NT2/D1 (cell line): ENCODE data around the gene ARMH1.

Source experiments
- SUZ12 ChIP-seq: IDR thresholded peaks from 2 replicates; pipeline ENCODE4 v1.6.1; 2011; ENCODE audit not compliant: insufficient read length, insufficient read depth; ENCODE audit errors: extremely low read depth
- YY1 ChIP-seq: IDR thresholded peaks from 2 replicates; pipeline ENCODE4 v1.6.1; 2011; ENCODE audit not compliant: insufficient read length, insufficient read depth

DNA sequence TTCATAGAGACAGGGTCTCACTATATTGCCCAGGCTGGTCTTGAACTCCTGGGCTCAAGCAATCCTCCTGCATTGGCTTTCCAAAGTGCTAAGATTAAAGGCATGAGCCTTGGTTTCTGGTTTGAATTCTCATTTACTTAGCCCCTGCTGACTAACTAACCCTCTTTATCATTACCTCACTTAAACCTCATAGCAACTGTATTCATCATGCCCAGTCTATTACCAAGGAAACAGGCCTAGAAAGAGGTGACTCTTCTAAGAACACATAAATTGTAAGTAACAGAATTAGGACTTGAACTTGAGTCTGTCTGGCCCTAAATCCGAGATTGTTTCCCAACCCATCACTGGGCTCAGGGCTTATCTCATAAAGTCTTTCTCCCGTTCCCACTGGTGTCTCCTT is 44.4 kb upstream of the ARMH1 start:
- no peak for TF ChIP-seq SUZ12
- no peak for TF ChIP-seq YY1
